Activated CD4-positive, alpha-beta T cell treated with anti-CD3 and anti-CD28 coated beads, Interleukin-10, Interleukin-2, amounts not matched to agents 100 ng/mL and 50 ng/mL, durations not matched to agents 16 hours and 8 hours (primary cell): ENCODE data around the gene GATA6.
"Not testable (repeated sequence)": the region's sequence is repeated elsewhere in the genome, so short reads cannot be mapped to it uniquely, and the experiment has no call there.

Source experiments
- DNase-seq: peaks from one replicate; pipeline ENCODE4 v3.0.0-alpha.2; 2020

The GATA6 gene

DNA sequence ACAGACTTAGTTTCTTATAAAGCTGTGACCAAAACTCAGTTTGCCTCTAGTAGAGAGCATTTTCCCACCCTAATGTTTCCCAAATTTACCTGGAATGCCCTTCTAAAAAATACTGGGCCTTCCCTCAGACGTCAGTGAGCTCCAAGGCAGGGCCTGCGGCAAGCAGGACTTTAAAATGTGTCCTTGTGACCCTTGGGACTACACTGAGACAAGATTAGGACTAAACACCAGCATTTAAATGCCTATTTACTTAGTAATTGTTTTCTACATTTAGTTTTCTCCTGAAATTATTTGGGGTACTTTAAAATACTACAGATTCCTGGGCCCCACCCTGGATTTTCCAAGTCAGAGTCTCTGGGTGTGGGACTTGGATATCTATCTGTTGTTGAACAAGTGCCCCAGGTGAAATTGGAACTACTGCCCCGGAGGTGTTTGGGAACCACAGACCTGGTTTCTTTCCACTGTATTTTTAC, 14.3 kb downstream of the GATA6 start:
- no peak for DNase-seq

DNA sequence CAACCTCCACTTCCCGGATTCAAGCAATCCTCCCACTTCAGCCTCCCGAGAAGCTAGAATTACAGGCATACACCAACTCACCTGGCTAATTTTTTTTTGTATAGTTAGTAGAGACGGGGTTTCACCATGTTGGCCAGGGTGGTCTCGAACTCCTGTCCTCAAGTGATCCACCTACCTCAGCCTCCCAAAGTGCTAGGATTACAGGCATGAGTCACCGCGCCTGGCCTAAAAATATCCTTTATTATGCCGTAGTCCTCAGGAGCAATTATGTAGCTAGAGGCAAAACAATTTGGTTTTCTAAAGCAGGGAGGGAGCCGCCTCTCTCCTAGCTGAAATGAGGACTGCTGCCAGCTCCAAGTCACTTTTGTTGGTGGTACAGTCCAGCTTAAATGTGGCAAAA, 15.2 kb downstream of the GATA6 start:
- DNase-seq, result not testable (repeated sequence)

DNA sequence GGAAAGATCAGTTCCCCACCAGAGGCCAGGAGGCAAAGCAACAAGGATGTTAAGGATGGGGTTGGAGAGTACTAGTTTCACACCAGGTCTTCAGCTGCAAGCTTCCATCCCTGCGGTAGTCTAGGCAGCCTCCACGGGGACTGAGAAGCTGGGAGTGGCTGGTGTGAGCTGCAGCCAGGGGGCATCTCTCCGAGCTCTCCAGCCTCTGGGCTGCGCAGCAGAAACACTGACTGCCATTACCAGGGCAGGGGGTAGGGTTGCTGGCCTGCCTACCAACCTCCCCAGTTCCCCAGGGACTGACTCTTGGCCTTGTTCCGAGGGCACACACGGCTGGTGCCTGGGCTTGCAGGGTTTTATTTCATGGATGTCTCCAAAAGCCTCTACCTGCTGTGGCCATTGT, 15.9 kb downstream of the GATA6 start:
- no peak for DNase-seq

DNA sequence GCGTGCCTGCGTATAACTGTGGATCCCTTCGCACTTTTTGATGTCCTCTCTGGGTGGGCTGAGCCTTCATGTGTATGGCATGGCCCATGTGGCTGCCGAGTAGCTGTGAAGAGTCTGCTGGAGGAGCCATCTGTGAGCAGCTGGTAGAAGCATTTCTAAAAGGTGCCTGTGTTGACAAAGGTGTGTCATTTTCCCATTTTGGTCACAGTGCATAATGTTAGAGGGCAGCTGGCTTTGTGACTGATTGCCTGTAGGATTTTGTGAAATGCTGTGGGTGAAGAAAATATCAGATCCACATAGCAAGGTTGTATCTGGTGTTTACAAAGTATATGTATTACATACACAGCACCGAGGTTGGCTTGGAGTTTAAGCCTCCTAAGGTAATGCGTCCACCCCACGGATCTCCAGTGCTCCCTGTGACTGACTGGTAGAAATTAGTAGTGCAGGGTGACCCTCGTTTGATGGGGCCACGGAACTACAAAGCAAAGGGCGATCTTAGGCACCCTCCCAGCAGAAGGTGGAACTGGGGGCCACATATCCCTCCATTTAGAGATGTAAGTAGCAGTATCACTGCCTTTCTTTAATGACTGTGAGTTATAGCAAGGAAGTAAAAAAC, 16.5 kb downstream of the GATA6 start:
- no peak for DNase-seq

DNA sequence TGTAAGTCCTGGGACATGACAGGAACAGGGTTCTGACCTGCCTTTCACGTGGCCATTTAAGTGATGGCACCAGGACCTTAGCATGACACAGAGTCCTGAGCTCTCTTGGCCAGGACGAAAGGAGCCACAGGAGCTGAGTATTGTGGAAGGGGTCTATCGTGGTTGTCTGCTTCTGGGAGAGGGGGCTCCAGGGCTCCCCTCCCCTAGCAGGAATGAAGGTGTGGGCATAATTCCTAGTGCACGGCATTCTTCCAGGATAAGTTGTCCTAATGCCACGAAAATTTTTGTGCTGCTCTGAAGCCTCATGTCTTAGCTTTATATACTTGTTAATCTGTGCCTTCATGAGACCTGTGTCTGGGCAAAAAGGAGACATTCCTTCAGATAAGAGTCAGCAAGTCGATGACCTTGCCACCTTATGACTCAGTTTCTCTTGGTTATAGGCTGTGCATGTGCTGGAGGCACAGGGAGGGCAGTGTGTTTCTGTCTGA, 17.1 kb downstream of the GATA6 start:
- DNase-seq, result no peak

DNA sequence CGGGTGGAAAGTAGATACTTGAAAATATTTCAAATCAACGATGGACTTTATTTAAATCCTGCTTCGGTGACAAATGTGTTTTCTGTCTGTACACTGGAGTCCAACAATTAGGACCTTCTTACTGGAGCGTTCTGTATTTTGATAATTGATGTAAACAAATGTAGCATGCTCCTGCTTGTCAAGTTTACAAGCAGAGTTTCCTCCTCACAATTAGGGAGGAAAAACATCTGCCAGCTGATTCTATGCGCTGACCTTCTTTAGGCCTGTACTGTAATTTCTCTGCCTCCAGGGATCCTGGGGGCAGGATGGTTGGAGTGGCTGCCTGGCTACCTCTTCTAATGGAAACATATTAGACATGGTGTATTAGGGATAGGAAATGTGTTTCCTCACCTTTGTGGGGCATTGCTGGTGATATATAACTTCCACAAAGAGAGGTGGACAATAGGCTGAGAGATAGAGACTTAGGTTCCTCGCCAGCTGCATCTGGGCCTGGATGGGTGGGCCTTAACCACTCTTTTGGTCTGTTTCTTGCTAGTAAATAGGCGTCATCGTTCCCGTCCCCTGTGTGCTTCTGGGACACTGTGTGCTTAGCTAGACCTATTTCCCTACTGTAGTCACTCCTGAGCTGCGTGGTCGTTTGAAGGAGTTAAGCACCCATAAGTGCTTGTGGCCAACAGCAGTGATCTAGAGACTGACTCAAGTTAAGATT, 19.3 kb downstream of the GATA6 start:
- no peak for DNase-seq

DNA sequence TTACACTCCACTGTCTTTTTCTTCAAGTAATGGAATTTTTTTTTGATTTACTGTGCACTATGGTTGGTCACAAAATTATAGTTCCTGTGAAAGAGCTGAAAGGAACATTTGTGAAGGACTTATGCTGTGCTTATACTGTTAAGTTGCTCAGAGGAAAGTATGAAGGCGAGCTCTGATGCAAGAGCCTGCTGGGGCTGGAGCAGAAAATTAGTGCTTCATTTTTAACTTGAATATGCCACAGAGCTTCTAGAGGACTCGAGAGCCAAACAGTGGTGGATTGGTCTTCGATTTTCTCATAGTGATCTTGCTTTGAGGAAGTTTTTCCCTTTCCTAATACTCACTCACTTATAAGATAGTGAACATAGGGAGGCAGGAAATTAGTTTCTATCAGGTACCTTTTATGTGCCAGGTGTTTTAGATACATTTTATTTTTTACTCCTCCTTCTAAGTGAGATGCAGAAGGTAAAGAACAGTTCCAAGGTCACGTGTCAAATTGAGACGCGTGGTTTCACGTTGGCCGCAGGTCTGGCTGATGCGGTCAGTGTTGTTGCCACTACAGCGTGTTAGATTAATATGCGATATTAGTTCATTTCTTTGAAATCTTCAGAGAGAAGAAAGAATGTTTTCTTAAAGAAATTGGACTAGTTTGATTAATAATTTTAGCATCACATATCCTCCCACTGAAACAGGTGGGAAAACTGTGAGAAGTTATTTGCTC, 20.2 kb downstream of the GATA6 start:
- no peak for DNase-seq

DNA sequence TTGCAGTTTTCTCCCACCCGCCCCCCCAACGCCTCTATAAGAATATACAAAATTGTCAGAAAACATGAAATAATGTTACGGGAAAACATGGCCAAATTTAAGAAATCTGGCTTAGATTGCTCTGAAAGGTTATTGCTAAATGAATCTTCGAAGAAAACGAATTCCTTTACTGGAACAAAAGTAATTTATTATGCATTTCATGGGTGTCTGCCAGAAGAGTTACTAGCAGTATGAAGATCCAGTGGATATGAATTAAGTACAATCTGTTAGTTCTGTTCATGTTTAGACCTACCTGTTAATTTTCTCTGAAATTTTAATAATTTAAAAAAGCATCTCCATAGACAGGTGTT, 21.9 kb downstream of the GATA6 start:
- no peak for DNase-seq

DNA sequence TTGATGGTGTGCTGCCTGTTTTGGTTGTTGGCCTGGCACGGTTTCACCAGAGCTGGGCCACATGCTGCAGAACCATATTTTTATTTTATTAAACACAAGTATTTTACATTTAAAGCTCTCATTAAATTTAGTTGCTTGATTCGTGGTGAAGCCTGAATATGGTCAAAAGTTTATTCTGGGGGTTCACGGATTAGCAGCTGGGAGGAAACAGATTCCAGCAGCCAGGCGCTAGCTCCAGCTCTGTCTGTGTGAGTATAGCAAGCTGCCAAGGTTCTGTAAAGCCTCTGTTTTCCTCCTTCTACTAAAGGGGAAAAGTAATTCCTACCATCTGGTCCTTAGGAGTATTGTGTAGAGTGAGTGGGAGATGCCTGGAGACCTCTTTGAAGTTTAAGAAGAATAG, 22.5 kb downstream of the GATA6 start:
- DNase-seq, result no peak

DNA sequence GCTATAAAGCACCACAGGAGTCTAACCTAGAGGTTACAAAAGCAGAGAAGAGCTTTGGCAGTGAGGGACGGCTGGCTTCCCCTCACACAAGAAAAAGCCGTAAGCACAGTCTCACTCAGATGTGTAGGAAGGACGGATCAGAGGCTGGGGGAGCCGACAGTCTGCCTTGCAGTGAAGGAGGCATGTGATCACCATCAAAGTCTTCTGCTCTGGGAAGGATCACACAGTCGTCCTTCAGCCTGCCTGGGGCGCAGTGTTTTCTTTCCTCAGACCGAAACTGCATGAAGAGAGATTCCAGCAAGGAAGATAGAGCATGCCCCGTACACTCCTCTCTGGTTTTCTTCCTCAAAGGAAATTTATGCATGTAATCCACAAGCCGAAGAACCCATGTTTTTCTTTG, 24.1 kb downstream of the GATA6 start:
- DNase-seq, result no peak

DNA sequence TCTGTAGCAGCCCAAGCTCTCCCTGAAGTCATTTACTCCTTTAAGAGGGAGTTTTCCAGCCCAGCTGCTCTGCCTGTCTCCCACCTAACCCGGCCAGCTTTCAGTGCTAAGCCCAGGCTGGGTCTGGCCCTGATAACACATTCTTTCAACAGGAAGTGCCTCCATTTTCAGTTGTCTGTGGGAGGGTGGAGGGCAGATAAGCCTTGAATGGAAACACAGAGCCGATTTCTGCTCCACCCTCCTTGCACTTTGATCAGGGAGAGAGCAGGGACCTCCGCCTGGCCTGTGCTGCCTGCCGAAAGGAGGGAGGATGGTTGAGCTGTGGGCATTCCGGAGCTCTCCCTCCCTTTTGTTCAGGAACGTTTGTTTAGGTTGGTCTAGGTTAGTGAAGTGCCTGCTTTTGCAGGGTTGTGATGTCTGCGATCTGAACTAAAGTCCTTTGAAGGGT, 24.8 kb downstream of the GATA6 start:
- DNase-seq, result no peak

DNA sequence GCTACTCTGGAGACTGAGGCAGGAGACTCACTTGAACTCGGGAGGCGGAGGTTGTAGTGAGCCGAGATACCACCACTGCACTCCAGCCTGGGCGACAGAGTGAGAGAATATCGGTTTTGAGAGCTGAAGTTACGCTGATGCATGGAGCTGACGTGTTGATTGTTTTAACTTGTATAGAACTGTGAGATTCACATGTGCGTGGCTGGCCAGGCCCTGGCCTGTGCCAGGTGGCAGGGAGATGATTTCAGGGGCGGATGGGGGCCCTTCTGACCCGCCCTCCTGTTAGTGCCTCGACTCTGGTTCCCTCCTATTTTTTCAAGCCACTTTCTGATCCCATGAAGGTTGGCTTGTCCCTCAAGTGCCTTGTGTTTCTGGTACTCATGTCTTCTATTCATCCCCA, 25.7 kb downstream of the GATA6 start:
- DNase-seq, result no peak

DNA sequence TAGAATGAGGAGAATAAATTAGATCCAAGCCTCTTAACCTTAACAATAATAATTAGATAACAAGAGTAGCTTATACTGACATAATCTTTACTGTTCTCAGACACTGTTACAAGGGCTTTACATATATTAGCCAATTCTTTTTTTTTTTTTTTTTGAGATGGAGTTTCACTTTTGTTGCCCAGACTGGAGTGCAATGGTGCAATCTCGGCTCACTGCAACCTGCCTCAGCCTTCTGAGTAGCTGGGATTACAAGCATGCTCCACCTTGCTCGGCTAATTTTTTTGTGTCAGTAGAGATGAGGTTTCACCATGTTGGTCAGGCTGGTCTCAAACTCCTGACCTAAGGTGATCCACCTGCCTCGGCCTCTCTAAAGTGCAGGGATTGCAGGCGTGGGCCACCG, 27.6 kb downstream of the GATA6 start:
- DNase-seq, result not testable (repeated sequence)

DNA sequence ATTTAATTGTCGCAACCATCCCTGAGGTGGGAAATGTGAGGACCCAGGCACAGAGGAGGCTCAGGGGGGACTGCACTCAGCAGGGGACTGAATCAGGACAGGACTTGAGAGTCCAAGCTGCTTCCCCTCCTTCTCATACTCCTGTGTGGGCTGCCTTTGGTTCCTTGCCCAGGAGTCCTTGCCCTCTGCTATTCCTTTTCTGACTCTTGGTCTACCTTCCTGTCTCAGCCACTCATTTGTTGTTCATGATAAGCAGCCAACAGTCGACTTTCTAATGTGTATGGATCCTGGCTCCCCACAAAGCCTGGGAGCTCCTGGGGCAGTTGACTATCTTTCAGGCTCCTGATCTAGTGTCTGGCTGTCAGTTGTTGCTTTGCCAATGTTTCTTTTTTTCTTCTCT, 28.3 kb downstream of the GATA6 start:
- no peak for DNase-seq

DNA sequence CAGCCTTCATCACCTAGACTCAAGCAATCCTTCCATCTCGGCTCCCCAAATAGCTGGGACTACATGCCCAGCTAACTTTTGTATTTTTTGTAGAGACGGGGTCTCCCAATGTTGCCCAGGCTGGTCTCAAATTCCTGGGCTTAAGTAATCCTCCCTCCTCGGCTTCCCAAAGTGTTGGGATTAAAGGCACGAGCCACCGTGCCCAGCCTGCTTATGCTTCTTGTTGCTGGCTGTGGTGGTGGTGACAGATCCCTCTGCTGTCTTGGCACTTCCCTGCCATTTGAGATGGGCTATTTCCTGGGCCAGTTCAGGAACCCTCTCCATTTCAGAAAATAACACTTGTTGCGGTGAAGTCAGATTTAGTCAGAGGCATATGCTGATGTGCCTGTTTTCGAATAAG, 28.8 kb downstream of the GATA6 start:
- DNase-seq, result no peak

DNA sequence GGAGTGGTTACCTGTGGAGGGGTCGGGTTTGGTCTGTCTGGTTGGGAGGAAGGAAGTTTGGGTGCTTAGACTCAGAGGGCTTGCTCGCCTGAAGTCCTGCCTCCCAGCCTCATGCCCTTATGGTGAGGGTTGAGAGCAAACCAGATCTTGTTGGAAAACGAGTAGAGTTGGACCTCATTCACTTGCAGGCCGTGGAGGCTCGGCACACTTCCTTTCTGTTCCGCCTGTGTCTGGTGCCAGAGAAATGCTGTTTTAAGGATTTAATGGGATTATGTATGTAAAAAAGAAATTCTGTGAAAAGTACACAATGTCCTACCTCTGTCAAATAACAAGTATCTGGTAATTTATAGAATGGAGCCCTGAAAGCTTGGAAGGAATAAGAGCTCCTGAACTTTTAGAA, 29.6 kb downstream of the GATA6 start:
- no peak for DNase-seq

DNA sequence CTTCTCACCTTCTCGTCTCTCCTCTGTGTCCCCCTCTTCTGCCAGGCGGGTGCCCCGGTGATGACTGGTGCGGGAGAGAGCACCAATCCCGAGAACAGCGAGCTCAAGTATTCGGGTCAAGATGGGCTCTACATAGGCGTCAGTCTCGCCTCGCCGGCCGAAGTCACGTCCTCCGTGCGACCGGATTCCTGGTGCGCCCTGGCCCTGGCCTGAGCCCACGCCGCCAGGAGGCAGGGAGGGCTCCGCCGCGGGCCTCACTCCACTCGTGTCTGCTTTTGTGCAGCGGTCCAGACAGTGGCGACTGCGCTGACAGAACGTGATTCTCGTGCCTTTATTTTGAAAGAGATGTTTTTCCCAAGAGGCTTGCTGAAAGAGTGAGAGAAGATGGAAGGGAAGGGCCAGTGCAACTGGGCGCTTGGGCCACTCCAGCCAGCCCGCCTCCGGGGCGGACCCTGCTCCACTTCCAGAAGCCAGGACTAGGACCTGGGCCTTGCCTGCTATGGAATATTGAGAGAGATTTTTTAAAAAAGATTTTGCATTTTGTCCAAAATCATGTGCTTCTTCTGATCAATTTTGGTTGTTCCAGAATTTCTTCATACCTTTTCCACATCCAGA, 31.3 kb downstream of the GATA6 start:
- DNase-seq, result no peak

DNA sequence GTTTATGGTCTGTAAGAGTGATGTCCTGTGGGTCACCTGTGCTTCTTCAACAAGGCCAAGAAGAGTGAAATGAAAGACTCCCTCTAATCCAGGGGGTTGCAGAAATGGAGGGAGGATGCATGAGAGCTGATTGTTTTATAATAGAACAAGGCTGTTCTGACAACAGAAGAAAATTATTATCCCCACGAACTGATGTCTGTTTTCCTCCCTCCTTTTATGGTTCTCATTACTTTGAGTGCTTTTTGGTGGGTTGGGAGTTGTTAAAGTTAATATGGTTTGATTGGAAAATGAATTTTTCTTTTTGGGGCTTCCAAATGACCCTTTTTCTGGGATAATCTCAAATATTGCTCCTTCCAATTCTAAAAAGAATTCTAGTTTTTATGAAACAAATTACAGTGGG, 33.6 kb downstream of the GATA6 start:
- no peak for DNase-seq

DNA sequence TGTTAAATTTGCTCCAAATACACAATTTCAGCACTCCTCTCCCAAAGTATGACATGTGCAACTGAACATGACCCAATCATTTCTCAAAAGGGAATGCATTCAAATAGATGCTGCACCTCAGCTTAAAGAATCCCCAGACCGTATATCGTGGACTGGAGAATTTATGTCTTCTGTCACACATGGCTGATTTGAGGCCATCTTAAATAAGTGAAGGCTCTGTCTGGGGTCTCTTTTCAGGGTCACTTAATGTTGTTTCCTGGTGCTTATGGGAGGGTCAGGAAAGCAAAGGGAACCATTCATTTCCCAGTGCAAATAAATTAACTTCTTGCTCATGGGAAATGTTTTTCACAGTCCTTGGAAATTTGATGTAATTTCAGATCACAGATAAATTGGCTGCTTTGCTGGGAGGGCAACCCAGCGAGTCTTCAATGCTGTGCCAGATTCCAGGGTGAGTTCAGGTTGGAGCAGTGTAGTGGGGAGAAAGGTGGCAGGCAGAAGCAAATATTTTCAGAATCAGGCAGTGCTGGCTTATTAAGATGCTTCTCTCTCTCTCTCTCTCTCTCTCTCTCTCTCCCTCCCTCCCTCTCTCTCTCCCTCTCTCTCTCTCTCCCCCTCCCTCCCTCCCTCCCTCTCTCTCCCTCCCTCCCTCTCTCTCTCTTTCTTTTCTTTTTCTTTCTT, 34.3 kb downstream of the GATA6 start:
- no peak for DNase-seq

DNA sequence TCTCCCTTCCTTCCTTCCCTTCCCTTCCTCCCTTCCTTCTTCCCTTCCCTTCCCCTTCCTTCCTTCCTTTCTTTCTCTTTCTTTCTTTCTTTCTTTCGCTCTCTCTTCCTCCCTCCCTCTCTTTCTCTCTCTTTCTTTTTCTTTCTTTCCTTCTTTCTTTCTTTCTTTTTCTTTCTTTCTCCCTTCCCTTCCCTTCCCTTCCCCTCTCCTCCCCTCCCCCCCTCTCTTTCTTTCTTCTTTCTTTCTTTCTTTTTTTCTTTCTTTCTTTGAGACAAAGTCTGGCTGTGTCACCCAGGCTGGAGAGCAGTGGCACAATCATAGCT, 34.8 kb downstream of the GATA6 start:
- no peak for DNase-seq

DNA sequence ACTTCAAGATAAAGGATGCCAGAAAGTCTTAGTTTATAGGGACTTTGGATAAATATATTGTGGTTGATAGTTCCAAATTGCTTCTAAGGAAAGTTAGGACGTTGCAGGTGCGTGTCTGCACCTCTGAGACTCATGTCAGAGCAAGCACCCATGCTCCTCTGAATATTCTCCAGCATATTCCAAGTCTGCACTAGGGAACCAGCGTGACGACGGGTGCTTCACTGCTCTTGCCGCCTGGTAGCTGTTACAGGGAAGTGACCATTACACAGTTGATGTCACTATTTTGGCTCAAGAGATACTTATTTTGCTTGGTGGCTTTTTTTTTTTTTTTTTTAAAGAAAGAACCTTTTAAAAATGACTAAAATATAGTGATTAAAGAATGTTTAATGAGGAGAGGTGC, 35.6 kb downstream of the GATA6 start:
- DNase-seq, result no peak

DNA sequence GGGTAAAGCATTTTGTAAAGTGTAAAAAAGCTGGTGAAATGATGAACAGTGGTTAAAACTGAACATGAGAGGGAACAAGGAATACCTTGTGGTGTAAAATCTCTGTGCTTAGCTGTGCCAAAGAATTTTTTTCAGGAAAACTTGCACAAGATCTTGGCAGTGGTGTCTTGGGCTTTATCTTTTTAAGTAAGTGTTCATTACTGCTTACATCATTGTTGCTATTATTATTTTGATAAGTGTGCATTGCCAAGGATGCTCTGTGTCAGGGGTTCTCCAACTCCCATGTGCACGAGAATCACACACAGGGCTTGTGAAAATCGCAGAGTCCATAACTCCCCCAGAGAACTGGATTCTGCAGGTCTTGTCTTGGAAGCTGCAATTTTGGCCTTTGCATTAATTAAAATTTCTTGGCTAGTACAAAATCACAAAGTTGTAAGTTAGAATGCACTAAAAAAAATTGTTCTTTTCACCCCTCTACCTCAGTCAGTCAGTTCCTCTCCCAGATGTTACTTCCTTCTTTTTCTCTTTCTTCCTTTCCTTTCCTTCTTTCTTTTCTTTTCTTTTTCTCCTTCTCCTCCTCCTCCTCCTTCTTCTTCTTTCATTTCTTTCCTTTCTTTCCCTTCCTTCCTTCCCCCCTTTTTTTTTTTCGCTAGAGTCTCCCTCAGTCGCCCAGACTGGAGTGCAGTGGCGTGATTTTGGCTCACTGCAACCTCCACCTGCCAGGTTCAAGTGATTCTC, 37.8 kb downstream of the GATA6 start:
- DNase-seq, result no peak
